ENCODE data around the gene UBAC2.

DNA sequence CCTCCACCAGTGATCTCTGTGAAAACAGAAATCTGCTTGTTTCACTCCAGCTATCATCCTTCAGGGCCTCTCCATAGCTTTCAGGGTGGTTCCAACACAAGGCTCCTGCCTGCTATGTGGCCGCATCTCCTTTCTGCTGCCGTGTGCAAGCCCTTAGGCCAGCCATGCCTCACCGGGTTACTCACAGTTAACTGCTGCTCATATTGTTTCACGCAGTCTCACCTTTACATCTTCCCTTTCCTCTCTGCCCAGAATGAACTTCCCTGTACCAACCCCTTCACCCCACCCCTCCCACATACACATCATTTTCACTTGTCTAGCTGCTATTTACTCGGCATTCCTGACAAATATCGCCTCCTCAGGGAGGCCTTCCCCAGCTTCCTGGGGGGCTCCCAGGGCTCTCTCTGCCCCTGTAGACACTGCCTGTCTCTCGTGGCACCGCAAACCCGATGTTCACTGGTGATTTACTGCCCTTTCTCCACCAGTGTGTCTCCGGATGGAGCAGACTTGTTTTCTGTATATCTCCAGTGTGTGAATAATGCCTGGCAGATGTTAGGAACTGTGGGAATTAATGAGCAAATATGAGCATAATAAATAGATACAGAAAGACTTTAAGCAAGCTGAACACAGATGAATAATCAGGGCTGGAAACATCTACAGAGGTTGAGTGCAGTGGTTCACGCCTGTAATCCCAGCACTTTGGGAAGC is 145.8 kb downstream of the UBAC2 start:
- TF ChIP-seq, protein P1, sequence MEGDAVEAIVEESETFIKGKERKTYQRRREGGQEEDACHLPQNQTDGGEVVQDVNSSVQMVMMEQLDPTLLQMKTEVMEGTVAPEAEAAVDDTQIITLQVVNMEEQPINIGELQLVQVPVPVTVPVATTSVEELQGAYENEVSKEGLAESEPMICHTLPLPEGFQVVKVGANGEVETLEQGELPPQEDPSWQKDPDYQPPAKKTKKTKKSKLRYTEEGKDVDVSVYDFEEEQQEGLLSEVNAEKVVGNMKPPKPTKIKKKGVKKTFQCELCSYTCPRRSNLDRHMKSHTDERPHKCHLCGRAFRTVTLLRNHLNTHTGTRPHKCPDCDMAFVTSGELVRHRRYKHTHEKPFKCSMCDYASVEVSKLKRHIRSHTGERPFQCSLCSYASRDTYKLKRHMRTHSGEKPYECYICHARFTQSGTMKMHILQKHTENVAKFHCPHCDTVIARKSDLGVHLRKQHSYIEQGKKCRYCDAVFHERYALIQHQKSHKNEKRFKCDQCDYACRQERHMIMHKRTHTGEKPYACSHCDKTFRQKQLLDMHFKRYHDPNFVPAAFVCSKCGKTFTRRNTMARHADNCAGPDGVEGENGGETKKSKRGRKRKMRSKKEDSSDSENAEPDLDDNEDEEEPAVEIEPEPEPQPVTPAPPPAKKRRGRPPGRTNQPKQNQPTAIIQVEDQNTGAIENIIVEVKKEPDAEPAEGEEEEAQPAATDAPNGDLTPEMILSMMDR (IDR thresholded peaks at IDR 0.05; ENCODE audit: borderline replicate concordance, extremely low read depth, low read length, poor library complexity, severe bottlenecking), result no peak
- no peak for TF ChIP-seq EZH2 (IDR thresholded peaks at IDR 0.05; ENCODE audit: borderline replicate concordance, low read depth, low read length, severe bottlenecking)

All from DND-41 (cell line).